Endodermal cell (in vitro differentiated cells): ENCODE data around the gene CUL5. TPM values are rescaled to one million over a fixed set of nuclear protein-coding genes. Genes with fewer than 3 reads are reported as not detected.

ENCODE experiments used
- DNase-seq: peaks from one replicate; pipeline ENCODE4 v3.0.0-alpha.2; 2017
- H3K27ac ChIP-seq: 2 replicates; pipeline ENCODE4 v1.5.1; 2013; ENCODE audit warnings: mild to moderate bottlenecking, low read depth, low read length, moderate library complexity
- H3K27me3 ChIP-seq: 2 replicates; pipeline ENCODE4 v1.6.1; 2013; ENCODE audit warnings: mild to moderate bottlenecking, low read length, moderate library complexity; ENCODE audit not compliant: insufficient read depth, control insufficient read depth, poor library complexity, severe bottlenecking
- H3K36me3 ChIP-seq: 2 replicates; pipeline ENCODE4 v1.7.0; 2013; ENCODE audit warnings: mild to moderate bottlenecking, low read length, moderate library complexity; ENCODE audit not compliant: control insufficient read depth, insufficient read depth
- H3K4me1 ChIP-seq: one replicate; pipeline ENCODE4 v1.7.0; 2013; ENCODE audit warnings: low read length; ENCODE audit not compliant: control insufficient read depth, insufficient read depth
- H3K4me3 ChIP-seq: 2 replicates; pipeline ENCODE4 v1.5.1; 2013; ENCODE audit warnings: mild to moderate bottlenecking, low read length, moderate library complexity
- H3K9ac ChIP-seq: 2 replicates; pipeline ENCODE4 v1.6.1; 2013; ENCODE audit warnings: mild to moderate bottlenecking, low read length, moderate library complexity; ENCODE audit not compliant: poor library complexity, severe bottlenecking; ENCODE audit errors: extremely low read depth
- H3K9me3 ChIP-seq: 2 replicates; pipeline ENCODE4 v1.6.1; 2013; ENCODE audit warnings: mild to moderate bottlenecking, low read length, moderate library complexity; ENCODE audit not compliant: control insufficient read depth
- H3K27ac Mint-ChIP-seq: 2 replicates; pipeline ENCODE4 v1.8.0; 2020; ENCODE audit warnings: mixed read lengths
- H3K27me3 Mint-ChIP-seq: 2 replicates; pipeline ENCODE4 v1.8.0; 2021; ENCODE audit warnings: mild to moderate bottlenecking, mixed read lengths; ENCODE audit not compliant: insufficient read depth
- H3K36me3 Mint-ChIP-seq: 2 replicates; pipeline ENCODE4 v1.8.0; 2020; ENCODE audit warnings: low read depth, mixed read lengths
- H3K4me1 Mint-ChIP-seq: 2 replicates; pipeline ENCODE4 v1.8.0; 2020; ENCODE audit warnings: mixed read lengths
- H3K4me3 Mint-ChIP-seq: 2 replicates; pipeline ENCODE4 v1.8.0; 2020; ENCODE audit warnings: mild to moderate bottlenecking, moderate library complexity, mixed read lengths
- H3K9me3 Mint-ChIP-seq: 2 replicates; pipeline ENCODE4 v1.8.0; 2020; ENCODE audit warnings: mild to moderate bottlenecking, mixed read lengths
- CTCF ChIP-seq: fragments of 200-600 bp; sonication (generic); conservative IDR thresholded peaks from 2 replicates; pipeline ENCODE4 v1.5.0; 2021; ENCODE audit warnings: antibody characterized with exemption, mild to moderate bottlenecking
- WGBS, 2 experiments: methylation state at CpG; one replicate each; pipeline versions ENCODE4 v1.1.5 to v1.1.7; 2013; ENCODE audit warnings: missing lambda C conversion rate in 2 of 2, mixed read lengths in 1 of 2; ENCODE audit not compliant: insufficient coverage in 1 of 2, insufficient read length in 1 of 2; 5-methylcytosine and 5-hydroxymethylcytosine counted together
- total RNA-seq, 2 donors: library from RNA; stranded (reverse); fragmentation: NEBNext Ultra II Directional in 1 of 2; extraction: Animal tissue kit (Norgen Biotek cat#: 25700) in 1 of 2; gene quantifications; 2 replicates in 1 of 2; 3 replicates in 1 of 2; pipeline ENCODE4 v1.2.1, GENCODE V29; 2021

CUL5 gene
- total RNA-seq, 2 donors from 2014 or later: 33.8 to 40.0 TPM

GRCh38 chr11:107963091-107963490, 45.6 kb upstream of the CUL5 start:
- 79 to 85% methylated on average over 4 to 8 of the region's 8 CpGs for WGBS, 2 experiments
- Mint-ChIP-seq H3K27ac (no peak overlapping the region), H3K27me3 (no peaks in the 10 kb centered on the region), H3K4me3 (no peak overlapping the region), H3K36me3 (no peaks in the 10 kb centered on the region), H3K4me1 (no peaks in the 10 kb centered on the region), H3K9me3 (no peaks in the 10 kb centered on the region)
- no peak overlapping the region for H3K27ac ChIP-seq
- TF ChIP-seq CTCF: no peak
- H3K36me3 ChIP-seq: no peaks in the 10 kb centered on the region
- H3K27me3 ChIP-seq: no peaks in the 10 kb centered on the region
- H3K9me3 ChIP-seq: no peaks in the 10 kb centered on the region
- no peak overlapping the region for H3K9ac ChIP-seq
- no peak for DNase-seq
- no peaks in the 10 kb centered on the region for H3K4me1 ChIP-seq
- H3K4me3 ChIP-seq: no peak overlapping the region

GRCh38 chr11:107969219-107969618, 39.5 kb upstream of the CUL5 start:
- TF ChIP-seq CTCF: peak; percentile 58
- H3K9me3 Mint-ChIP-seq: no peaks in the 10 kb centered on the region
- no peaks in the 10 kb centered on the region for H3K36me3 ChIP-seq
- no peaks in the 10 kb centered on the region for H3K27me3 Mint-ChIP-seq
- H3K9ac ChIP-seq: no peak overlapping the region
- no peak overlapping the region for H3K4me3 Mint-ChIP-seq
- no peaks in the 10 kb centered on the region for H3K36me3 Mint-ChIP-seq
- no peaks in the 10 kb centered on the region for H3K9me3 ChIP-seq
- H3K27ac ChIP-seq: no peak overlapping the region
- no peak for DNase-seq
- H3K27ac Mint-ChIP-seq: no peak overlapping the region
- H3K4me1 Mint-ChIP-seq: peaks cover 5% of the 10 kb centered on the region
- H3K27me3 ChIP-seq: no peaks in the 10 kb centered on the region
- H3K4me3 ChIP-seq: no peak overlapping the region
- no peaks in the 10 kb centered on the region for H3K4me1 ChIP-seq

GRCh38 chr11:107970049-107970448, 38.6 kb upstream of the CUL5 start:
- H3K36me3 Mint-ChIP-seq: no peaks in the 10 kb centered on the region
- Histone ChIP-seq H3K36me3 (no peaks in the 10 kb centered on the region), H3K9ac (no peak overlapping the region), H3K4me3 (no peak overlapping the region), H3K9me3 (no peaks in the 10 kb centered on the region), H3K27me3 (no peaks in the 10 kb centered on the region), H3K27ac (no peak overlapping the region), H3K4me1 (no peaks in the 10 kb centered on the region)
- H3K27me3 Mint-ChIP-seq: no peaks in the 10 kb centered on the region
- H3K4me3 Mint-ChIP-seq: no peak overlapping the region
- H3K9me3 Mint-ChIP-seq: no peaks in the 10 kb centered on the region
- DNase-seq: no peak
- no peak for TF ChIP-seq CTCF
- no peak overlapping the region for H3K27ac Mint-ChIP-seq
- peaks cover 6% of the 10 kb centered on the region for H3K4me1 Mint-ChIP-seq
- 85 to 93% methylated on average over 5 of the region's 5 CpGs for WGBS, 2 experiments
